Mesodermal cell (in vitro differentiated cells): ENCODE results near the gene MAN2B1.
"Not testable (repeated sequence)": the region's sequence is repeated elsewhere in the genome, so short reads cannot be mapped to it uniquely, and the experiment has no call there.

Experiments
- H3K27ac ChIP-seq: 2 replicates; pipeline ENCODE4 v1.7.0; 2013; ENCODE audit warnings: mild to moderate bottlenecking, low read depth, low read length, moderate library complexity; ENCODE audit not compliant: severe bottlenecking
- H3K36me3 ChIP-seq: 2 replicates; pipeline ENCODE4 v1.7.1; 2013; ENCODE audit warnings: mild to moderate bottlenecking, low read length, moderate library complexity; ENCODE audit not compliant: control insufficient read depth, insufficient read depth
- H3K4me1 ChIP-seq: one replicate; pipeline ENCODE4 v1.7.1; 2013; ENCODE audit warnings: mild to moderate bottlenecking, low read length; ENCODE audit not compliant: insufficient read depth, control insufficient read depth, poor library complexity, severe bottlenecking
- H3K4me3 ChIP-seq: 2 replicates; pipeline ENCODE4 v1.7.0; 2013; ENCODE audit warnings: low read length, control low read depth, mild to moderate bottlenecking; ENCODE audit not compliant: insufficient read depth, poor library complexity, severe bottlenecking; ENCODE audit errors: extremely low read depth
- H3K9me3 ChIP-seq: 2 replicates; pipeline ENCODE4 v1.7.1; 2013; ENCODE audit warnings: mild to moderate bottlenecking, low read length, moderate library complexity; ENCODE audit not compliant: control insufficient read depth
- WGBS, 2 experiments: methylation state at CpG; one replicate each; pipeline ENCODE4 v1.1.5; 2013; ENCODE audit warnings: missing lambda C conversion rate in 2 of 2; ENCODE audit not compliant: insufficient coverage in 2 of 2; 5-methylcytosine and 5-hydroxymethylcytosine counted together

The MAN2B1 gene

DNA sequence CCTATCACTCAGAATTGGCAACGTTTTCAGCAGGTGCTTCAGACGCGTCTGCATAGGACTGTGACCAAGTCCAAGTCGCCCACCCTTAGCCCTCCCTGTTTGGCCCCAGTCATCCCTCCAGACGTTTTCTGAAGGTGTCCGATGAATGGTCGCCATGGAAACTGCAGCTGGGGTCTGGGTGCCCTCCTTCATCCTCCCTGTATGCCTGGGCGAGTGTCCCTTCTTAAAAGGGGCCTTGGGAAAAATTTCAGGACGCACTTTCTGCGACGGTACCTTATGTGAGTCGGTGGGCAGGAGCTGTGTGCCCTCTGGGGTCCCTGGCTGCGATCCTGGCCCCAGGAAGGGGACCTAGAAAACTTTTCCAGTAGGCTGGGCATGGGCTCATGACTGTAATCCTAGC lies 25.1 kb downstream of the MAN2B1 start:
- Histone ChIP-seq H3K9me3 (no peaks in the 10 kb centered on the region), H3K36me3 (no peaks in the 10 kb centered on the region), H3K4me1 (no peaks in the 10 kb centered on the region), H3K27ac (no peak overlapping the region), H3K4me3 (no peak overlapping the region)
- 80 to 89% methylated on average over 13 of the region's 13 CpGs for WGBS, 2 experiments

- 21 to 30% methylated on average over 29 to 33 of the region's 39 CpGs for WGBS, 2 experiments
- H3K4me1 ChIP-seq = no peaks in the 10 kb centered on the region
Measured at GRCh38 chr19:12639901-12640613, 26.5 kb downstream of the MAN2B1 start.

DNA sequence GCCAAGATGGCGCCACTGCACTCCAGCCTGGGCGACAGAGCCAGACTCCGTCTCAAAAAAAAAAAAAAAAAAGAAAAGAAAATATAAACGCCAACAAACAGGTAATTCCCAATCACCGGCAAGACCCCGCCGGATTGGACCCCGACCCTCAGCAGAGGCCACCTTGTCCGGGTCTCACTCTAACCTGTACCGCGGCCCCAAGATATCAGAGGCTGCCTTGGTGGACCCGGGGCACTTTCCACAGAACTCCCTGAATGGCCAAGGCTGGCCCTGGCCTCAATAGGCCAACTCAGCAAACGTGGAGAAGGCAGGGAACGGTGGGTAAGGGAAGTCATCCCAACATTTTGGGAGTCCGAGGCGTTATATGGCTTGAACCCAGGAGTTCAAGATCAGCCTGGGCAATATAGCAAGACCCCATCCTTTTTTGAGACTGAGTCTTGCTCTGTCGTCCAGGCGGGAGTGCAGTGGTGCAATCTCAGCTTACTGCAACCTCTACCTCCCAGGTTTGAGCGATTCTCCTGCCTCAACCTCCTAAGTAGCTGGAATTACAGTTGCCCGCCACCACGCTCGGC lies 27.8 kb downstream of the MAN2B1 start:
- Histone ChIP-seq H3K27ac (no peak overlapping the region), H3K4me1 (no peaks in the 10 kb centered on the region), H3K4me3 (no peak overlapping the region), H3K36me3 (no peaks in the 10 kb centered on the region), H3K9me3 (no peaks in the 10 kb centered on the region)
- WGBS, 2 experiments = 96% methylated on average over 15 to 18 of the region's 22 CpGs

More at GRCh38 chr19:12639901-12640613, 26.5 kb downstream of the MAN2B1 start:
- no peaks in the 10 kb centered on the region for H3K36me3 ChIP-seq
- H3K27ac ChIP-seq = no peak overlapping the region
- H3K9me3 ChIP-seq = no peaks in the 10 kb centered on the region
- H3K4me3 ChIP-seq = no peak overlapping the region

GRCh38 chr19:12636631-12637030 lies 29.9 kb downstream of the MAN2B1 start:
- Histone ChIP-seq H3K4me3 (no peak overlapping the region), H3K4me1 (no peaks in the 10 kb centered on the region), H3K36me3 (peaks cover 9% of the 10 kb centered on the region), H3K9me3 (peaks cover 2% of the 10 kb centered on the region), H3K27ac (no peak overlapping the region)
- WGBS, 2 experiments = 88 to 97% methylated on average over 12 of the region's 13 CpGs

DNA sequence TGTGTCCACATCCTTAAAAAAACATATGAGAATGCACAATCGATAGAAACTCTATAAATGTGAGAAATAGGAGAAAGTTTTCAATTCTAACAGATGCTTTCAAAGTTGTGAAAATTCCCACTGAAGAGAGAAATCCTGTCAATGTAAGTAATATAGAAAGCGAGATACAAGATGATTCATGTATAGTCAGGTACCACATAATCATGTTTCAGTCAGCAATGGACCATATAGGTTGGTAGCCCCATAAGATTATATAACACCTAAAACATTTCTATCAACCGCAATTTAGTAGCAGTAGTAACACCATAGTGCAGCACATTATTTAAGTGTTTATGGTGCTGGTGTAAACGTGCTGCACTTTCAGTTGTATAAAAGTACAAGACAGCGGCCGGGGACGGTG lies 37.3 kb downstream of the MAN2B1 start:
- Histone ChIP-seq H3K9me3 (peaks cover 56% of the 10 kb centered on the region), H3K4me3 (no peak overlapping the region), H3K36me3 (peaks cover 83% of the 10 kb centered on the region), H3K4me1 (no peaks in the 10 kb centered on the region), H3K27ac (no peak overlapping the region)
- 100% methylated on average over 1 to 4 of the region's 7 CpGs for WGBS, 2 experiments

DNA sequence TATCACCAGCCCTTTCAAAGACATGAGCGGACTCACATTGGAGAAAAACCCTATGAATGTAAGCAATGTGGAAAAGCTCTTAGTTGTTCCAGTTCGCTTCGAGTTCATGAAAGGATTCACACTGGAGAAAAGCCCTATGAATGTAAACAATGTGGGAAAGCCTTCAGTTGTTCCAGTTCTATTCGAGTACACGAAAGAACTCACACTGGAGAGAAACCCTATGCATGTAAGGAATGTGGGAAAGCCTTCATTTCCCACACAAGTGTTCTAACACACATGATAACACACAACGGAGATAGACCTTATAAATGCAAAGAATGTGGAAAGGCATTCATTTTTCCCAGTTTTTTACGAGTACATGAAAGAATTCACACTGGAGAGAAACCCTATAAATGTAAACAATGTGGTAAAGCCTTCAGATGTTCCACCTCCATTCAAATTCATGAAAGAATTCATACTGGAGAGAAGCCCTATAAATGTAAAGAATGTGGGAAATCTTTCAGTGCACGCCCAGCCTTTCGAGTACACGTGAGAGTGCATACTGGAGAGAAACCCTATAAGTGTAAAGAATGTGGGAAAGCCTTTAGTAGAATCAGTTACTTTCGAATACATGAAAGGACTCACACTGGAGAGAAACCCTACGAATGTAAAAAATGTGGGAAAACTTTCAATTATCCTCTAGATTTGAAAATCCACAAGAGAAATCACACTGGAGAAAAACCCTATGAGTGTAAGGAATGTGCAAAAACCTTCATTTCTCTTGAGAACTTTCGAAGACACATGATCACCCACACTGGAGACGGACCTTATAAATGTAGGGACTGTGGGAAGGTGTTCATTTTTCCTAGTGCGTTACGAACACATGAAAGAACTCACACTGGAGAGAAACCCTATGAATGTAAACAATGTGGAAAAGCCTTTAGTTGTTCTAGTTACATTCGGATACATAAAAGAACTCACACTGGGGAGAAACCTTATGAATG lies 38.2 kb downstream of the MAN2B1 start:
- peaks cover 92% of the 10 kb centered on the region for H3K36me3 ChIP-seq
- 95 to 98% methylated on average over 7 to 9 of the region's 17 CpGs for whole genome bisulfite sequencing, 2 experiments
- H3K4me3 ChIP-seq = no peak overlapping the region
- no peak overlapping the region for H3K27ac ChIP-seq
- H3K4me1 ChIP-seq = no peaks in the 10 kb centered on the region
- H3K9me3 ChIP-seq = peaks cover 56% of the 10 kb centered on the region

- Histone ChIP-seq H3K4me3 (no peak overlapping the region), H3K27ac (no peak overlapping the region), H3K4me1 (no peaks in the 10 kb centered on the region), H3K9me3 (peaks cover 56% of the 10 kb centered on the region), H3K36me3 (peaks cover 97% of the 10 kb centered on the region)
- 97 to 98% methylated on average over 7 of the region's 8 CpGs for WGBS, 2 experiments
Measured at GRCh38 chr19:12626958-12627357, 39.6 kb downstream of the MAN2B1 start.

DNA sequence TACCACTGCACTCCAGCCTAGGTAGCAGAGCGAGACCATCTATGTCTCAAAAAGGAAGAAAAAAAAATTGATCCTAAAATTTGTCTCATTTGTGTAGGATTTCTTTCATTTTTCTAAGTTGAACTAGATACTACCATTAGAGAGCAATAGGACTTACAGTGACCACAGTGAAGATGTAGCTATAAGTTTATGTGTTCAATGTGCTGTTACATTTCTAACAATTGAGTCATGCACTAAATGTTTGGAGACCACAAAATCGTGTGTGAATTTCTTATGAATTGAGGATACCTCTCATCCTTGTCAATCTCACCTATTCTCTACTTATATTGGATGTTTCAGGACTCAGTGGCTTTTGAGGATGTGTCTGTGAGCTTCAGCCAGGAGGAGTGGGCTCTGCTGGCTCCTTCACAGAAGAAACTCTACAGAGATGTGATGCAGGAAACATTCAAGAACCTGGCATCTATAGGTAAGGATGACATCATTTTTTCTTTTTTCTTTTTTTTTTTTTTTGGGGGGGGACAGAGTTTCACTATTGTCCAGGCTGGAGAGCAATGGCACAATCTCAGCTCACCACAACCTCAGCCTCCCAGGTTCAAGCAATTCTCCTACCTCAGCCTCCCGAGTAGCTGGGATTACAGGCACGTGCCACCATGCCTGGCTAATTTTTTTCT lies 43.0 kb downstream of the MAN2B1 start:
- WGBS, 2 experiments = 100% methylated on average over 1 to 2 of the region's 4 CpGs
- H3K36me3 ChIP-seq = peaks cover 86% of the 10 kb centered on the region
- H3K27ac ChIP-seq = no peak overlapping the region
- H3K4me1 ChIP-seq = no peaks in the 10 kb centered on the region
- H3K9me3 ChIP-seq = peaks cover 31% of the 10 kb centered on the region
- no peak overlapping the region for H3K4me3 ChIP-seq

DNA sequence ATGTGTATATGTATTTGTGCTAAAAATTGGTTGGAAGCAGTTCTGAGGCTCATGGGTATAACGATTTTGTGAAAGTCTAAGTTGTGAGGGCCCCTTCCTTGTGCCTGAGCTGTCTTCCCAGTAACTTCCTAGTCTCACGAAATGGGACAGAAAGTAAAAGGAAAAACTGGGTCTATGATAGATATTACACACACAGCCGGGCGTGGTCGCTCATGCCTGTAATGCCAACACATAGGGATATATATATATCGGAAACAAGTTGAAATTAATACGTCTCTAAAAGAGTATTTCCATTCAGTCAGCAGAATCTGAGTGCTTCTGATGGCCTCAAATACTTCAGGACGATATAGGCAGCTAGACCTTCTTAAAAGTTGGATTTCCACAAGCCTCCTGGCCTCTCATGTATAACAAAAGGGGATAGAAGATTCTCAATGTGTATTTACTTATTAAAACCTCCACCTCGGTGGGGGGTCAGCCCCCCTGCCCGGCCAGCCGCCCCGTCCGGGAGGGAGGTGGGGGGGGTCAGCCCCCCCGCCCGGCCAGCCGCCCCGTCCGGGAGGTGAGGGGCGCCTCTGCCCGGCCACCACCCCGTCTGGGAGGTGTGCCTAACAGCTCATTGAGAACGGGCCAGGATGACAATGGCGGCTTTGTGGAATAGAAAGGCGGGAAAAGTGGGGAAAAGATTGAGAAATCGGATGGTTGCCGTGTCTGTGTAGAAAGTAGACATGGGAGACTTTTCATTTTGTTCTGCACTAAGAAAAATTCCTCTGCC lies 45.1 kb downstream of the MAN2B1 start:
- Histone ChIP-seq H3K36me3 (peaks cover 82% of the 10 kb centered on the region), H3K9me3 (peaks cover 14% of the 10 kb centered on the region)
- not testable (repeated sequence) for H3K4me3 ChIP-seq, H3K27ac ChIP-seq, H3K4me1 ChIP-seq
- WGBS, 2 experiments = 95 to 97% methylated on average over 7 of the region's 26 CpGs

DNA sequence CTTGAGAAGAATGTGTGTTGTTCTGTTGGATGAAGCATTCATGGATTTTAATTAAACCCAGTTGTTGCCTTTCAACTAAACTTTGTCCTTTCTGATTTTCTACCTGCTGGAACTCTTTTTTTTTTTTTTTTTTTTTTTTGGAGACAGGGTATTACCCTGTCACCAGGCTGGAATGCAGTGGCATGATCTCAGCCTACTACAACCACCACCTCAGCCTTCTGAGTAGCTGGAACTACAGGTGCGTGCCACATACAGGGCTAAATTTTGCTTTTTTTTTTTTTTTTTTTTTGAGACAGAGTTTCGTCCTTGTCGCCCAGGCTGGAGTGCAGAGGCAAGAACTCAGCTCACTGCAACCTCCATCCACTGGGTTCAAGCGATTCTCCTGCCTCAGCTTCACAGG lies 48.9 kb downstream of the MAN2B1 start:
- 96 to 100% methylated on average over 1 to 4 of the region's 4 CpGs for WGBS, 2 experiments
- Histone ChIP-seq H3K4me3 (no peak overlapping the region), H3K9me3 (peaks cover 9% of the 10 kb centered on the region), H3K4me1 (no peaks in the 10 kb centered on the region), H3K36me3 (peaks cover 77% of the 10 kb centered on the region), H3K27ac (no peak overlapping the region)
